Body of pancreas (tissue), 4 donors: ENCODE data around the gene RFX7.

Experiments used
- POLR2A ChIP-seq, 3 donors: fragments of 450-650 bp; IDR thresholded peaks; one replicate each; pipeline ENCODE4 v1.6.1; 2016; ENCODE audit warnings: antibody characterized with exemption in 3 of 3, mild to moderate bottlenecking in 2 of 3
- TF ChIP-seq, protein P1 (sequence below), 7 experiments: fragments of 450-650 bp in 4 of 7; fragments of 200-600 bp in 3 of 7; sonication (generic) in 3 of 7; IDR thresholded peaks; one replicate each; pipeline ENCODE4 v1.5.1; 2016 to 2019; ENCODE audit warnings: antibody characterized with exemption in 7 of 7

DNA sequence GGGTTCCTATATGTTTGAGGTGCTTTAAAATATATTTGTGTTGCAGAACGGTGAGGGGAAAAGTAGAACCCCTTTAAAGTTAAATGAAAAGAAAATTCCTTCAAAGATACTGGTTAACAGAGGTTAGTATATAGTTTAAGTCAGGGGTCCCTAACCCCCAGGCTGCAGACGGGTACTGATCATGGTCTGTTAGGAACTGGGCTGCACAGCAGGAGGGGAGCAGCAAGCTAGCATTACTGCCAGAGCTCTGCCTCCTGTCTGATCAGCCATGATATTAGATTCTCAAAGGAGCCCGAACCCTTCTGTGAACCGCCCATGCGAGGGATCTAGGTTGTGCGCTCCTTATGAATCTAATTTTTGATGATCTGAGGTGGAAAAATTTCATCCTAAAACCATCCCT is 37.5 kb upstream of the RFX7 start:
- TF ChIP-seq, protein P1, sequence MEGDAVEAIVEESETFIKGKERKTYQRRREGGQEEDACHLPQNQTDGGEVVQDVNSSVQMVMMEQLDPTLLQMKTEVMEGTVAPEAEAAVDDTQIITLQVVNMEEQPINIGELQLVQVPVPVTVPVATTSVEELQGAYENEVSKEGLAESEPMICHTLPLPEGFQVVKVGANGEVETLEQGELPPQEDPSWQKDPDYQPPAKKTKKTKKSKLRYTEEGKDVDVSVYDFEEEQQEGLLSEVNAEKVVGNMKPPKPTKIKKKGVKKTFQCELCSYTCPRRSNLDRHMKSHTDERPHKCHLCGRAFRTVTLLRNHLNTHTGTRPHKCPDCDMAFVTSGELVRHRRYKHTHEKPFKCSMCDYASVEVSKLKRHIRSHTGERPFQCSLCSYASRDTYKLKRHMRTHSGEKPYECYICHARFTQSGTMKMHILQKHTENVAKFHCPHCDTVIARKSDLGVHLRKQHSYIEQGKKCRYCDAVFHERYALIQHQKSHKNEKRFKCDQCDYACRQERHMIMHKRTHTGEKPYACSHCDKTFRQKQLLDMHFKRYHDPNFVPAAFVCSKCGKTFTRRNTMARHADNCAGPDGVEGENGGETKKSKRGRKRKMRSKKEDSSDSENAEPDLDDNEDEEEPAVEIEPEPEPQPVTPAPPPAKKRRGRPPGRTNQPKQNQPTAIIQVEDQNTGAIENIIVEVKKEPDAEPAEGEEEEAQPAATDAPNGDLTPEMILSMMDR (IDR thresholded peaks at IDR 0.05), result no peak
- no peak for TF ChIP-seq POLR2A (IDR thresholded peaks at IDR 0.05)
